ENCODE measurements around the gene PERM1. TPM values are rescaled to one million over a fixed set of nuclear protein-coding genes. Genes with fewer than 3 reads are reported as not detected.
A peak's percentile ranks its signal among the peaks of the same experiment; 100 is the strongest.

The PERM1 gene
- total RNA-seq, 2 experiments from 2014 or later = not detected

DNA sequence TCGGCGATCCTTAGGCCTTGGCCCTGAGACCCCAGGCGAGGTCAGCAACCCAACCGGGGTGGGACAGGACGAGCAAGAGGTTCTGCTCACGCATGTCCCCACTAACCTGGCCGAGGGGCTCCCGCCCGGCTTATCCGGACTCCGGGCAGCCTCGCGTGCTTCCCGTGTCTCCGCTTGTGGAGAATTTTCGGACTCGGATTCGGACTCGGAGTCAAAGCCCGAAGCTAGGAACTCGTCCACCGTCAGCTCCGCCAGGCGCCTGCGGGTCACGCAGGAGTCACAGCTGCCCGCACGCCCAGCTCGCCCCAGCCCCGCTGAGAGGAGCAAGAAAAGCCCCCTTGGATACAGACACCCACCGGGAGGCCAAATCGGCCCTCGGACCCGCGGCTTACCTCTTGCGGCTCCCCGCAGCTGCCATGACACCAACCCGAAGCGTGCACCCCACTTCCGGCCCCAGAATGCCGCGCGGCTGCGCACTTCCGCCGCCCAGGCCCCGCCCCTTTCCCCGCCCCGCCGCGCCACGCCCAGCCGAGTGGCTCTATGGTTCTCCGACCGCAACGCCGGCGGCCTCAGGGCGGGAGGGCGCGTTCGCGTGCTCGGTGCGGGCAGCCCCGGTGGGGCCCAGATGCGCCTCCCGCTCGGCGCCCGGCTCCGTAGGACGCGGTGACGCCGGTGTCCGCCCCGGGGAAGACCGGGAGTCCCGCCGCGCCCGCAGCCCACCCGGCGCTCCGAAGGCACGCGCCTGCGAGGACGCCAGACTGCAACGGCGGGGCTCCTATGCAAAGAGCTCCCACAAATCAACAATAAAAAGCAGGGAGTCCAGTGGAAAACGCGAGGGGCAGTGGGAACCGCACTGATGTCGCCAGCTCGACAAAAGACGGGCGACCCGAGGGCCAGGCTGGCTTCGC is 22.8 kb downstream of the PERM1 start, which contains the start of gene NOC2L:
Gene NOC2L (minus strand): TSS at position 434 of the 908 bp plus-strand sequence. CDS start 16 bp downstream, at position 418.
- peaks cover 20% of the 10 kb centered on the region for H3K79me2 ChIP-seq (ENCODE audit: insufficient read depth, low read depth, low read length)
- H3K27ac ChIP-seq (ENCODE audit: low read depth, low read length, poor library complexity, severe bottlenecking) = no peak within 1 kb of the TSS
- DNase-seq (ENCODE audit: low spot score) = peak; percentile 90
- intact Hi-C loops (cut with micrococcal nuclease; ENCODE audit: unreplicated experiment) = no loop called here
- H3K4me1 ChIP-seq (ENCODE audit: insufficient read depth, low read length, poor library complexity, severe bottlenecking) = peaks cover 16% of the 10 kb centered on the region
- CTCF ChIA-PET (ENCODE audit: unreplicated experiment) = interaction anchor here (0.5 kb wide), 1 partner anchor 15 kb away, joined by 3 read pairs; no protein-coding TSS in a partner anchor
- H3K36me3 ChIP-seq (ENCODE audit: insufficient read depth, low read length) = peaks cover 31% of the 10 kb centered on the region
- H3K4me3 ChIP-seq (ENCODE audit: low read depth, low read length, poor library complexity, severe bottlenecking) = peak within 1 kb of the TSS; percentile 97
- H3K9me2 ChIP-seq (ENCODE audit: insufficient read depth, low read length) = no peaks in the 10 kb centered on the region
- H2AFZ ChIP-seq (ENCODE audit: low read length) = peak within 1 kb of the TSS; percentile 67
- no peaks in the 10 kb centered on the region for H3K9me3 ChIP-seq (ENCODE audit: low read length)
- BruUV-seq (replicated peaks) = no TSS peak
- TF ChIP-seq, protein P1, sequence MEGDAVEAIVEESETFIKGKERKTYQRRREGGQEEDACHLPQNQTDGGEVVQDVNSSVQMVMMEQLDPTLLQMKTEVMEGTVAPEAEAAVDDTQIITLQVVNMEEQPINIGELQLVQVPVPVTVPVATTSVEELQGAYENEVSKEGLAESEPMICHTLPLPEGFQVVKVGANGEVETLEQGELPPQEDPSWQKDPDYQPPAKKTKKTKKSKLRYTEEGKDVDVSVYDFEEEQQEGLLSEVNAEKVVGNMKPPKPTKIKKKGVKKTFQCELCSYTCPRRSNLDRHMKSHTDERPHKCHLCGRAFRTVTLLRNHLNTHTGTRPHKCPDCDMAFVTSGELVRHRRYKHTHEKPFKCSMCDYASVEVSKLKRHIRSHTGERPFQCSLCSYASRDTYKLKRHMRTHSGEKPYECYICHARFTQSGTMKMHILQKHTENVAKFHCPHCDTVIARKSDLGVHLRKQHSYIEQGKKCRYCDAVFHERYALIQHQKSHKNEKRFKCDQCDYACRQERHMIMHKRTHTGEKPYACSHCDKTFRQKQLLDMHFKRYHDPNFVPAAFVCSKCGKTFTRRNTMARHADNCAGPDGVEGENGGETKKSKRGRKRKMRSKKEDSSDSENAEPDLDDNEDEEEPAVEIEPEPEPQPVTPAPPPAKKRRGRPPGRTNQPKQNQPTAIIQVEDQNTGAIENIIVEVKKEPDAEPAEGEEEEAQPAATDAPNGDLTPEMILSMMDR (conservative IDR thresholded peaks at IDR 0.05; ENCODE audit: low read length) = no peak
- TF ChIP-seq EZH2phosphoT487 (IDR thresholded peaks at IDR 0.05; ENCODE audit: borderline replicate concordance, low read depth, low read length) = no peak
- peaks cover 4% of the 10 kb centered on the region; the same call in 1 of the 2 replicates for H4K20me1 ChIP-seq (ENCODE audit: insufficient read depth, low read length)
- H3K4me2 ChIP-seq (ENCODE audit: low read length) = peak within 1 kb of the TSS; percentile 82
- POLR2A ChIA-PET = interaction anchor here (0.5 kb wide), 1 partner anchor 48 kb away, joined by 5 read pairs; no protein-coding TSS in a partner anchor

DNA sequence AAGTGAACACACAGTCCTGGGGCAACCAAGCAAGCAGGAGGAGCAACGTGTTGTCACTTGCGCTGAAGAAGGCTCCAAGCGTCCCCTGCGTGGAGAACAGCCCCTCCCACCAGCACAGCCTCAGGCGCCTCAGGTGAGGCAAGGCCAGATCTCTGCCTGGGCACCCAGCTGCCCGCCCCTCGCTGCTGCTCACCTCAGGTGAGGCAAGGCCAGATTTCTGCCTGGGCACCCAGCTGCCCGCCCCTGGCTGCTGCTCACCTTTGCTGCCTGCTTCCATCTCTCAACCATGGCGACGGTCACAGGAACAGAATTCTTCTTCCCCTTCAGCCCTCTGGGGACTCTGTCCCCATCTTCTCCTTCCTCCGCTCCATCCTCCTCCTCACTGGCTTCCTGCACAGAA is 25.3 kb downstream of the PERM1 start:
- Histone ChIP-seq H4K20me1 (ENCODE audit: insufficient read depth, low read length) (peaks cover 4% of the 10 kb centered on the region; the same call in 1 of the 2 replicates), H3K4me3 (ENCODE audit: low read depth, low read length, poor library complexity, severe bottlenecking) (no peak overlapping the region), H3K79me2 (ENCODE audit: insufficient read depth, low read depth, low read length) (peaks cover 20% of the 10 kb centered on the region), H3K27ac (ENCODE audit: low read depth, low read length, poor library complexity, severe bottlenecking) (no peak overlapping the region), H3K4me1 (ENCODE audit: insufficient read depth, low read length, poor library complexity, severe bottlenecking) (peaks cover 16% of the 10 kb centered on the region), H3K9me3 (ENCODE audit: low read length) (no peaks in the 10 kb centered on the region), H3K36me3 (ENCODE audit: insufficient read depth, low read length) (peaks cover 55% of the 10 kb centered on the region), H3K9me2 (ENCODE audit: insufficient read depth, low read length) (no peaks in the 10 kb centered on the region), H2AFZ (ENCODE audit: low read length) (no peak overlapping the region), H3K4me2 (ENCODE audit: low read length) (no peak overlapping the region)
- ChIA-PET CTCF (ENCODE audit: unreplicated experiment) (no interaction called here), POLR2A (no interaction called here)
- TF ChIP-seq EZH2phosphoT487 (IDR thresholded peaks at IDR 0.05; ENCODE audit: borderline replicate concordance, low read depth, low read length) = no peak
- TF ChIP-seq, protein P1 (conservative IDR thresholded peaks at IDR 0.05; ENCODE audit: low read length) = no peak
- no peak for DNase-seq (ENCODE audit: low spot score)
- no TSS peak for BruUV-seq (replicated peaks)
- intact Hi-C loops (cut with micrococcal nuclease; ENCODE audit: unreplicated experiment) = no loop called here

DNA sequence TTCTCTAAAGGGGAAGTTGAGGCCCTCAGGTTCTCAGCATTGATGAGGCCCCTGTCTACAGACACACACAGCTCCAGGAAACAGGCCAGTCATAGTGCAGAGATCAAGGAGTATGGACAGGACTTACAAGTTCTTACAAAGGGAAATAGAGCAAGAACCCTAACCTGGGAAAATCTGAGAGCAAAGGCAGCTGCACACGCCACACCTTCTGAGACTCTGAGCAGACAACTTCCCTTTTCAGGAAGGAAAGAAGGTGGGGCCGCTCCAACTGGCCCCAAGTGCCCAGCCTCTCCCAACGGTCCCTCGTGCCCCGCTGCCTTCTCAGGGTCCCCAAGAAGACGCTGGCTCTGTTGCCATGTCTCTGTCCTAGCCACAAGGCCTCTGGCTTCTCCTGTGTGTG is 26.4 kb downstream of the PERM1 start:
- no peaks in the 10 kb centered on the region for H3K9me2 ChIP-seq (ENCODE audit: insufficient read depth, low read length)
- ChIA-PET POLR2A (no interaction called here), CTCF (ENCODE audit: unreplicated experiment) (no interaction called here)
- intact Hi-C loops (cut with micrococcal nuclease; ENCODE audit: unreplicated experiment) = no loop called here
- peaks cover 4% of the 10 kb centered on the region; the same call in 1 of the 2 replicates for H4K20me1 ChIP-seq (ENCODE audit: insufficient read depth, low read length)
- H3K4me3 ChIP-seq (ENCODE audit: low read depth, low read length, poor library complexity, severe bottlenecking) = no peak overlapping the region
- H3K36me3 ChIP-seq (ENCODE audit: insufficient read depth, low read length) = peaks cover 67% of the 10 kb centered on the region
- H2AFZ ChIP-seq (ENCODE audit: low read length) = no peak overlapping the region
- BruUV-seq (replicated peaks) = no TSS peak
- DNase-seq (ENCODE audit: low spot score) = no peak
- no peak for TF ChIP-seq EZH2phosphoT487 (IDR thresholded peaks at IDR 0.05; ENCODE audit: borderline replicate concordance, low read depth, low read length)
- H3K4me1 ChIP-seq (ENCODE audit: insufficient read depth, low read length, poor library complexity, severe bottlenecking) = peaks cover 10% of the 10 kb centered on the region
- H3K4me2 ChIP-seq (ENCODE audit: low read length) = no peak overlapping the region
- no peaks in the 10 kb centered on the region for H3K9me3 ChIP-seq (ENCODE audit: low read length)
- no peak overlapping the region for H3K27ac ChIP-seq (ENCODE audit: low read depth, low read length, poor library complexity, severe bottlenecking)
- peaks cover 20% of the 10 kb centered on the region for H3K79me2 ChIP-seq (ENCODE audit: insufficient read depth, low read depth, low read length)
